ENCODE data around the gene VOPP1. TPM values are rescaled to one million over a fixed set of nuclear protein-coding genes. Genes with fewer than 3 reads are reported as not detected.

The VOPP1 gene
- total RNA-seq, 1 experiment from 2014 or later, result 63.9 TPM

- Mint-ChIP-seq H3K27ac (no peak overlapping the region), H3K4me3 (no peak overlapping the region)
These were observed 127.5 kb downstream of the VOPP1 start for GRCh38 chr7:55444786-55445185.

More at GRCh38 chr7:55444786-55445185, 127.5 kb downstream of the VOPP1 start:
- H3K27me3 Mint-ChIP-seq (ENCODE audit: low read depth), result no peaks in the 10 kb centered on the region; the same call in 1 of the 2 replicates
- H3K4me1 Mint-ChIP-seq, result no peaks in the 10 kb centered on the region
- TF ChIP-seq CTCF (IDR thresholded peaks at IDR 0.05), result no peak
- no peak for TF ChIP-seq AFF4 (CRISPR knock-in tag; IDR thresholded peaks at IDR 0.05; ENCODE audit: borderline replicate concordance)
- TF ChIP-seq CREM (CRISPR knock-in tag; IDR thresholded peaks at IDR 0.05), result no peak
- TF ChIP-seq OVOL2 (CRISPR knock-in tag; IDR thresholded peaks at IDR 0.05; ENCODE audit: borderline replicate concordance), result no peak
- TF ChIP-seq IRF1 (CRISPR knock-in tag; IDR thresholded peaks at IDR 0.05), result no peak
- no peak for TF ChIP-seq ZNF396 (CRISPR knock-in tag; IDR thresholded peaks at IDR 0.05; ENCODE audit: borderline replicate concordance)
- TF ChIP-seq, protein P1, sequence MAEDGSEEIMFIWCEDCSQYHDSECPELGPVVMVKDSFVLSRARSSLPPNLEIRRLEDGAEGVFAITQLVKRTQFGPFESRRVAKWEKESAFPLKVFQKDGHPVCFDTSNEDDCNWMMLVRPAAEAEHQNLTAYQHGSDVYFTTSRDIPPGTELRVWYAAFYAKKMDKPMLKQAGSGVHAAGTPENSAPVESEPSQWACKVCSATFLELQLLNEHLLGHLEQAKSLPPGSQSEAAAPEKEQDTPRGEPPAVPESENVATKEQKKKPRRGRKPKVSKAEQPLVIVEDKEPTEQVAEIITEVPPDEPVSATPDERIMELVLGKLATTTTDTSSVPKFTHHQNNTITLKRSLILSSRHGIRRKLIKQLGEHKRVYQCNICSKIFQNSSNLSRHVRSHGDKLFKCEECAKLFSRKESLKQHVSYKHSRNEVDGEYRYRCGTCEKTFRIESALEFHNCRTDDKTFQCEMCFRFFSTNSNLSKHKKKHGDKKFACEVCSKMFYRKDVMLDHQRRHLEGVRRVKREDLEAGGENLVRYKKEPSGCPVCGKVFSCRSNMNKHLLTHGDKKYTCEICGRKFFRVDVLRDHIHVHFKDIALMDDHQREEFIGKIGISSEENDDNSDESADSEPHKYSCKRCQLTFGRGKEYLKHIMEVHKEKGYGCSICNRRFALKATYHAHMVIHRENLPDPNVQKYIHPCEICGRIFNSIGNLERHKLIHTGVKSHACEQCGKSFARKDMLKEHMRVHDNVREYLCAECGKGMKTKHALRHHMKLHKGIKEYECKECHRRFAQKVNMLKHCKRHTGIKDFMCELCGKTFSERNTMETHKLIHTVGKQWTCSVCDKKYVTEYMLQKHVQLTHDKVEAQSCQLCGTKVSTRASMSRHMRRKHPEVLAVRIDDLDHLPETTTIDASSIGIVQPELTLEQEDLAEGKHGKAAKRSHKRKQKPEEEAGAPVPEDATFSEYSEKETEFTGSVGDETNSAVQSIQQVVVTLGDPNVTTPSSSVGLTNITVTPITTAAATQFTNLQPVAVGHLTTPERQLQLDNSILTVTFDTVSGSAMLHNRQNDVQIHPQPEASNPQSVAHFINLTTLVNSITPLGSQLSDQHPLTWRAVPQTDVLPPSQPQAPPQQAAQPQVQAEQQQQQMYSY (CRISPR knock-in tag; IDR thresholded peaks at IDR 0.05), result no peak
- no peak for TF ChIP-seq FOXJ3 (CRISPR knock-in tag; IDR thresholded peaks at IDR 0.05; ENCODE audit: borderline replicate concordance)
- no peak for TF ChIP-seq ZNF512 (CRISPR knock-in tag; IDR thresholded peaks at IDR 0.05; ENCODE audit: borderline replicate concordance)
- TF ChIP-seq ZNF219 (CRISPR knock-in tag; IDR thresholded peaks at IDR 0.05; ENCODE audit: borderline replicate concordance), result no peak
- TF ChIP-seq, protein P2, sequence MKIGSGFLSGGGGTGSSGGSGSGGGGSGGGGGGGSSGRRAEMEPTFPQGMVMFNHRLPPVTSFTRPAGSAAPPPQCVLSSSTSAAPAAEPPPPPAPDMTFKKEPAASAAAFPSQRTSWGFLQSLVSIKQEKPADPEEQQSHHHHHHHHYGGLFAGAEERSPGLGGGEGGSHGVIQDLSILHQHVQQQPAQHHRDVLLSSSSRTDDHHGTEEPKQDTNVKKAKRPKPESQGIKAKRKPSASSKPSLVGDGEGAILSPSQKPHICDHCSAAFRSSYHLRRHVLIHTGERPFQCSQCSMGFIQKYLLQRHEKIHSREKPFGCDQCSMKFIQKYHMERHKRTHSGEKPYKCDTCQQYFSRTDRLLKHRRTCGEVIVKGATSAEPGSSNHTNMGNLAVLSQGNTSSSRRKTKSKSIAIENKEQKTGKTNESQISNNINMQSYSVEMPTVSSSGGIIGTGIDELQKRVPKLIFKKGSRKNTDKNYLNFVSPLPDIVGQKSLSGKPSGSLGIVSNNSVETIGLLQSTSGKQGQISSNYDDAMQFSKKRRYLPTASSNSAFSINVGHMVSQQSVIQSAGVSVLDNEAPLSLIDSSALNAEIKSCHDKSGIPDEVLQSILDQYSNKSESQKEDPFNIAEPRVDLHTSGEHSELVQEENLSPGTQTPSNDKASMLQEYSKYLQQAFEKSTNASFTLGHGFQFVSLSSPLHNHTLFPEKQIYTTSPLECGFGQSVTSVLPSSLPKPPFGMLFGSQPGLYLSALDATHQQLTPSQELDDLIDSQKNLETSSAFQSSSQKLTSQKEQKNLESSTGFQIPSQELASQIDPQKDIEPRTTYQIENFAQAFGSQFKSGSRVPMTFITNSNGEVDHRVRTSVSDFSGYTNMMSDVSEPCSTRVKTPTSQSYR (CRISPR knock-in tag; IDR thresholded peaks at IDR 0.05), result no peak
- no peak for TF ChIP-seq NFE2L1 (CRISPR knock-in tag; IDR thresholded peaks at IDR 0.05)
- no peak for TF ChIP-seq ZNF121 (CRISPR knock-in tag; IDR thresholded peaks at IDR 0.05)
- TF ChIP-seq MXD4 (CRISPR knock-in tag; IDR thresholded peaks at IDR 0.05; ENCODE audit: borderline replicate concordance), result no peak
- no peak for TF ChIP-seq EMX1 (CRISPR knock-in tag; IDR thresholded peaks at IDR 0.05)
- no peak for TF ChIP-seq STAT6 (CRISPR knock-in tag; conservative IDR thresholded peaks at IDR 0.05; ENCODE audit: low read depth)
- TF ChIP-seq FOXK1 (CRISPR knock-in tag; IDR thresholded peaks at IDR 0.05), result no peak
- TF ChIP-seq ZNF423 (CRISPR knock-in tag; IDR thresholded peaks at IDR 0.05), result no peak
- no peak for TF ChIP-seq GTF2I (CRISPR knock-in tag; conservative IDR thresholded peaks at IDR 0.05)
- CTCF ChIA-PET, result no interaction called here
- no peaks in the 10 kb centered on the region for H3K36me3 Mint-ChIP-seq
- no peak for DNase-seq (ENCODE audit: low spot score)
- no peak for ATAC-seq
- no peaks in the 10 kb centered on the region for H3K9me3 Mint-ChIP-seq
- POLR2A ChIA-PET, result no interaction called here

All from WTC11 (cell line).